Stimulated activated memory B cell treated with anti-CD40 and anti-IgM and Interleukin-4, amounts not matched to agents 10 μg/mL and 1 μg/mL and 100 μg/mL, for 72 hours (primary cell): ENCODE results near the gene EVC2.

ENCODE experiments used
- ATAC-seq: fragments of 150-1000 bp; cut with Tn5 transposase; 2 replicates; pipeline ENCODE4 v1.10.0; 2021
- H3K27ac Mint-ChIP-seq: one replicate; pipeline ENCODE4 v1.8.0; 2022; ENCODE audit warnings: mild to moderate bottlenecking, mixed read lengths
- H3K27me3 Mint-ChIP-seq: one replicate; pipeline ENCODE4 v1.8.0; 2022; ENCODE audit warnings: mixed read lengths
- H3K36me3 Mint-ChIP-seq: one replicate; pipeline ENCODE4 v1.8.0; 2022; ENCODE audit warnings: mixed read lengths
- H3K4me1 Mint-ChIP-seq: one replicate; pipeline ENCODE4 v1.8.0; 2022; ENCODE audit warnings: mixed read lengths
- H3K4me3 Mint-ChIP-seq: one replicate; pipeline ENCODE4 v1.8.0; 2022; ENCODE audit warnings: mild to moderate bottlenecking, moderate library complexity, mixed read lengths
- H3K9me3 Mint-ChIP-seq: one replicate; pipeline ENCODE4 v1.8.0; 2022; ENCODE audit warnings: mixed read lengths

The EVC2 gene

GRCh38 chr4:5526080-5526846 lies 182.1 kb downstream of the EVC2 start:
- no peak overlapping the region for H3K27ac Mint-ChIP-seq
- ATAC-seq = no peak
- H3K4me1 Mint-ChIP-seq = no peaks in the 10 kb centered on the region
- no peaks in the 10 kb centered on the region for H3K27me3 Mint-ChIP-seq
- H3K9me3 Mint-ChIP-seq = peaks cover 9% of the 10 kb centered on the region
- no peaks in the 10 kb centered on the region for H3K36me3 Mint-ChIP-seq
- no peak overlapping the region for H3K4me3 Mint-ChIP-seq

- no peak for ATAC-seq
- Mint-ChIP-seq H3K4me3 (no peak overlapping the region), H3K27ac (no peak overlapping the region), H3K4me1 (no peaks in the 10 kb centered on the region), H3K36me3 (no peaks in the 10 kb centered on the region), H3K27me3 (no peaks in the 10 kb centered on the region), H3K9me3 (peaks cover 9% of the 10 kb centered on the region)
Measured at GRCh38 chr4:5524446-5525299, 183.7 kb downstream of the EVC2 start.

GRCh38 chr4:5517372-5517771 lies 191.0 kb downstream of the EVC2 start:
- ATAC-seq = no peak
- Mint-ChIP-seq H3K4me3 (no peak overlapping the region), H3K27me3 (no peaks in the 10 kb centered on the region), H3K4me1 (no peaks in the 10 kb centered on the region), H3K9me3 (peaks cover 2% of the 10 kb centered on the region), H3K36me3 (no peaks in the 10 kb centered on the region), H3K27ac (no peak overlapping the region)

GRCh38 chr4:5515646-5516045 lies 192.7 kb downstream of the EVC2 start:
- H3K27ac Mint-ChIP-seq = no peak overlapping the region
- H3K4me1 Mint-ChIP-seq = no peaks in the 10 kb centered on the region
- H3K9me3 Mint-ChIP-seq = peaks cover 2% of the 10 kb centered on the region
- no peak overlapping the region for H3K4me3 Mint-ChIP-seq
- H3K27me3 Mint-ChIP-seq = no peaks in the 10 kb centered on the region
- no peaks in the 10 kb centered on the region for H3K36me3 Mint-ChIP-seq
- ATAC-seq = no peak
